GM12891 (cell line): ENCODE data around the gene EYS.
"Not testable (repeated sequence)": the region's sequence is repeated elsewhere in the genome, so short reads cannot be mapped to it uniquely, and the experiment has no call there.

ENCODE experiments used
- DNase-seq: peaks from one replicate; pipeline ENCODE4 v3.0.0; 2011; ENCODE audit warnings: low spot score; ENCODE audit not compliant: insufficient read length
- FAIRE-seq: peaks from 2 replicates; lab custom pipeline; 2011; peaks lifted over from hg19 to GRCh38; lab: Jason Lieb, UNC
- PAX5 ChIP-seq: IDR thresholded peaks from 2 replicates; pipeline ENCODE4 v1.6.1; 2011; ENCODE audit warnings: low read length, moderate library complexity, mild to moderate bottlenecking; ENCODE audit not compliant: insufficient read depth, severe bottlenecking
- POLR2A ChIP-seq: IDR thresholded peaks from 2 replicates; pipeline ENCODE4 v1.6.1; 2011; ENCODE audit warnings: low read depth, low read length, control low read depth
- POLR2AphosphoS5 ChIP-seq: IDR thresholded peaks from 2 replicates; pipeline ENCODE4 v1.6.1; 2011; ENCODE audit warnings: low read depth, low read length, control low read depth
- POU2F2 ChIP-seq: IDR thresholded peaks from 2 replicates; pipeline ENCODE4 v1.6.1; 2011; ENCODE audit warnings: low read depth, mild to moderate bottlenecking, control low read depth, low read length, moderate library complexity
- SPI1 ChIP-seq: IDR thresholded peaks from 2 replicates; pipeline ENCODE4 v1.6.1; 2011; ENCODE audit warnings: low read depth, low read length, control low read depth
- TAF1 ChIP-seq: IDR thresholded peaks from 2 replicates; pipeline ENCODE4 v1.6.1; 2011; ENCODE audit warnings: low read depth, low read length, control low read depth

The EYS gene

DNA sequence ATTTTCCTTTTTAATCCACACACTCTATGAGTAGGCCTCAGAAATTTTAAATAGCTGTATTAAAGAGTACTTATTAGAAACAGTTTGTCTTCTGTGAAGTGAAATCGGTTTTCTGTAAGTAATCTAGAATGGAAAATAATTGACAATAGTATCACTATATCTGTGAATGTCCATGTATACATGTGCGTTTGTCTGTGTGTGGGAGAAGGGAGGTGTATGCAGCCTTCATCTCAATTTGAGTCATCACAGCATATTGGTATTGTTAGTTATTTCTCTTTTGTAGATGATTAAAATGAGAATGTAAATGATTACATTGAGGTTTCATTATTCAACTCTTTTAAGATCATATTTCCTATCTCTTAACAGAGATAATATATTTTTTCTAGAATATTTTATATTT is 206.0 kb downstream of the EYS start:
- TF ChIP-seq TAF1 (no peak), SPI1 (no peak), POU2F2 (no peak), POLR2AphosphoS5 (no peak), PAX5 (no peak), POLR2A (no peak)
- no peak for DNase-seq
- no peak for FAIRE-seq

DNA sequence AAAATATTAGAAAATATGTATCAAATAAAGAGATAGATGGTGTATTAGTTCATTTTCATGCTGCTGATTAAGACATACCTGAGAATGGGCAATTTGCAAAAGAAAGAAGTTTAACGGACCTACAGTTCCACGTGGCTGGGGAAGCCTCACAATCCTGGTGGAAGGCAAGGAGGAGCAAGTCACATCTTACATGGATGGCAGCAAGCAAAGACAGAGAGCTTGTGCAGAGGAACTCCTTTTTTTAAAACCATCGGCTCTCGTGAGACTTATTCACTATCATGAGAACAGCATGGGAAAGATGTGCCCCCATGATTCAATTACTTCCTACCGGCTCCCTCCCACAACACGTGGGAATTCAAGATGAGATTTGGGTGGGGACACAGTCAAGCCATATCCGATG is 223.4 kb downstream of the EYS start:
- not testable (repeated sequence) for FAIRE-seq, DNase-seq

- no peak for FAIRE-seq
- TF ChIP-seq TAF1 (no peak), POU2F2 (no peak), POLR2AphosphoS5 (no peak), POLR2A (no peak), SPI1 (no peak), PAX5 (no peak)
- no peak for DNase-seq
Observed at GRCh38 chr6:65469650-65470049, 237.4 kb downstream of the EYS start.

GRCh38 chr6:65468307-65468706 is 238.7 kb downstream of the EYS start:
- no peak for TF ChIP-seq PAX5
- TF ChIP-seq SPI1: no peak
- no peak for TF ChIP-seq TAF1
- no peak for DNase-seq
- FAIRE-seq: no peak

- DNase-seq (no peak), FAIRE-seq (no peak)
- TF ChIP-seq POLR2AphosphoS5: no peak
- no peak for TF ChIP-seq SPI1
- TF ChIP-seq TAF1: no peak
- no peak for TF ChIP-seq PAX5
- TF ChIP-seq POLR2A: no peak
- TF ChIP-seq POU2F2: no peak
Observed at GRCh38 chr6:65461121-65461520, 245.9 kb downstream of the EYS start.

GRCh38 chr6:65452333-65452732 is 254.7 kb downstream of the EYS start:
- TF ChIP-seq POLR2AphosphoS5 (no peak), POLR2A (no peak)
- FAIRE-seq (no peak), DNase-seq (no peak)

DNA sequence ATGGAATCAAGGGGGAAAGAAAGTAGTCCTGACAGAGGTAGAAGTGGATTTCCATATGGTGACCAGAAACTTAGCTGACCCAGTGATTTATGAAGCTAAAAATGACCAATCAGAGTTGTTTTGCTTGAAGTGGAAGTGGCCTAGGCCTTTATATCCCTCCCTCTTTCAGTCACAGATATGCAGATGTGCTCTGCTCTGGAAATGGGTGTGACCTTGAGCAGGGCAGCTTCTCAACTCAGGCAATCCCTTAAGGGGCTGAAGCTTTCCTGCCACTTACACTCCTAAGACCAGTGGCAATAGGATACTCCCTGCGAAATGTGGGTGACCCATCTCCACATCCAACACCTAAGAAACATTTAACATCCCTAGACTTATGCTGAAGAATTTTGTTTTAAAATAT is 256.6 kb downstream of the EYS start:
- DNase-seq (no peak), FAIRE-seq (no peak)
- TF ChIP-seq TAF1 (no peak), SPI1 (no peak), PAX5 (no peak), POU2F2 (no peak), POLR2AphosphoS5 (no peak), POLR2A (no peak)

- TF ChIP-seq POU2F2: no peak
- TF ChIP-seq TAF1: no peak
- TF ChIP-seq SPI1: no peak
- TF ChIP-seq PAX5: no peak
- FAIRE-seq (no peak), DNase-seq (no peak)
Observed at GRCh38 chr6:65449926-65450325, 257.1 kb downstream of the EYS start.

DNA sequence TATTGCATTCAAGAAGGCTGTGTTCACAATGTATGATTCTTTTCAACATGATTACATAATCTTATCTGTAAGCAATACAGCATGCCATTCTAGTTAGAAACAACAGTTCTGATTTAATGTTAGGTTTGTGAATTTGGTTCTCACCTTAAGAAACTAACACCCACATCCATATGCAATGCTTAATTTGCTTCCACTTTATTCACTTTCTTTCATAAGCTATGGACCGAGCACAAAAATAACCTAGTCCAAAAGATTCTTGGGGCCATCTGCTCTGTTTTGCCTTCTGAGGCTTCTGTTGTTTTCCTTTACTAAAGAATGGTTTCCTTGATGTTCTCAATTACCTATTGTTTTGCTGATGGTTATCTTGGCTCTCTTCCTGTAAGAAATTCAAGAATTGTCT is 258.2 kb downstream of the EYS start:
- TF ChIP-seq TAF1 (no peak), SPI1 (no peak), POLR2A (no peak), POLR2AphosphoS5 (no peak), POU2F2 (no peak), PAX5 (no peak)
- FAIRE-seq (no peak), DNase-seq (no peak)

DNA sequence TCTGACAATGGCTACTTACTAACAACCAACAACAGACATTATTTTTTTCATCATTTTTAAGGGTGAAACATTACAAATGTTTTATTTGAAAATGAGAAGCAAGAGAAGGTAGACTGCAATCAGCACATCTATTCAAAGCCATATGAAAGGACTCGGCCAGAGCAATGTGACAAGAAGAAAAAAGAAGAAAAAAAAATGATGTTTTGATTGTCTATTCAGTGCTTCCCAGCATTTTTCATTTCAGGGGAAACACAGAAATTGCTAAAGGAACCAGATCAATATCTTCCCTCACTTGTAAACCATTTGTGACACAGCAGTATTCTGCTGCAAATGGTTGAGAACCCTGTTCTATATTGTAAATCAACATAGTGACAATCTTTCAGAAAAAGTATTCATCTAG is 270.7 kb downstream of the EYS start:
- TF ChIP-seq POLR2AphosphoS5 (no peak), POLR2A (no peak), PAX5 (no peak), POU2F2 (no peak), SPI1 (no peak), TAF1 (no peak)
- FAIRE-seq (no peak), DNase-seq (no peak)

DNA sequence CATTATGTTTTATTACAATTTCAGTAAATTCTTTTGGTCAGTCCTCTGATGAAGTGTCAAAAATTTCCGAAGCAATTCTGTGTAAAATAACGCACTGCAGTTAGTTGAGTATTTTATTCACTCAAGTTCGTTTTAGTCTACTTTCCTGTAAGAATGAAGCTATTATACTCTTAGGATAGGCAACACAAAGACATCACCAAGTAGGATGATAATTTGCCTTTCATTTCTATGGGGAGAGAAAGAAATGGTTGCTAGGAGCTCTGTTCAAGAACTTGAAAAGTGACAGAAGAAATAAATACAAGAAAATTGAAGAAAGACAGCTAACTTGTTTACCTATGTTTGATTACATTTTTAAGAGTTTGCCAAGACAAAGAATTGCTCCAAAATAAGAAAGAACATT is 290.4 kb downstream of the EYS start:
- FAIRE-seq: no peak
- TF ChIP-seq POLR2A (no peak), PAX5 (no peak), TAF1 (no peak), POU2F2 (no peak)

DNA sequence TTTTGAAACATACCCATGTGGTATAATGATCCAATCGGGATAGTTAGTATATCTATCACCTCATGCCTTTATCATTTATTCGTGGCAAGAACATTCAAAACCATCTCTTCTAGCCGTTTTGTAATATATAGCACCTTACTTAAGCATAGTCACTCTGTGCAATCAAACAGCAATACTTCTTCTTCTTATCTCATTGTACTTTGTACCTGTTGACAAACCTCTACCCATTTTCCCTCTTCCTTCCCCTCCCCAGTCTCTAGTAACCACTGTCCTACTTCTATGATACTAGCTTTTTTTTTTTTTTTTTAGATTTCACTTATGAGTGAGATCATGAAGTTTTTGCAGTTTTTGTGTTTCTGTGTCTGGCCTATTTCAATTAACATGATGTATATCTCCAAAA is 296.7 kb downstream of the EYS start:
- FAIRE-seq: no peak
- TF ChIP-seq SPI1 (no peak), PAX5 (no peak), POLR2AphosphoS5 (no peak), POU2F2 (no peak), TAF1 (no peak), POLR2A (no peak)
- no peak for DNase-seq

More for the DNA sequence above, 290.4 kb downstream of the EYS start:
- DNase-seq: no peak
